SU-DHL-6 (cell line): ENCODE results near the gene ITGAV.
"Not testable (repeated sequence)": the region's sequence is repeated elsewhere in the genome, so short reads cannot be mapped to it uniquely, and the experiment has no call there.

ENCODE experiments used
- H2AFZ ChIP-seq: fragments of 200-600 bp; sonication (generic); 2 replicates; pipeline ENCODE4 v1.6.1; 2014; ENCODE audit warnings: low read depth, mild to moderate bottlenecking, moderate library complexity, mixed read lengths, antibody characterized with exemption, low read length; ENCODE audit not compliant: severe bottlenecking
- H3F3A ChIP-seq: fragments of 200-600 bp; shearing (Covaris generic); 2 replicates; pipeline ENCODE4 v1.6.0; 2016; ENCODE audit warnings: antibody characterized with exemption, mild to moderate bottlenecking; ENCODE audit not compliant: insufficient read depth
- H3K27ac ChIP-seq: fragments of 200-600 bp; sonication (generic); 2 replicates; pipeline ENCODE4 v1.5.1; 2016; ENCODE audit warnings: low read depth, mild to moderate bottlenecking, low read length, moderate library complexity, mixed read lengths
- H3K27me3 ChIP-seq: fragments of 200-600 bp; sonication (generic), shearing (Covaris generic); 2 replicates; pipeline ENCODE4 v1.6.0; 2014; ENCODE audit warnings: mild to moderate bottlenecking, low read length
- H3K36me3 ChIP-seq: fragments of 200-600 bp; sonication (generic); 2 replicates; pipeline ENCODE4 v1.6.1; 2014; ENCODE audit warnings: mild to moderate bottlenecking, low read length, mixed read lengths
- H3K4me2 ChIP-seq: fragments of 300-600, 200-600 bp; shearing (Covaris generic), sonication (generic); 2 replicates; pipeline ENCODE4 v1.6.0; 2014; ENCODE audit warnings: low read length, low read depth, mild to moderate bottlenecking; ENCODE audit not compliant: poor library complexity, severe bottlenecking
- H3K4me3 ChIP-seq: fragments of 200-600 bp; sonication (generic); 2 replicates; pipeline ENCODE4 v1.5.1; 2014; ENCODE audit warnings: antibody characterized with exemption, low read length, mild to moderate bottlenecking, mixed read lengths; ENCODE audit not compliant: insufficient read depth, poor library complexity, severe bottlenecking
- H3K79me2 ChIP-seq: fragments of 200-600 bp; sonication (generic); 2 replicates; pipeline ENCODE4 v1.6.1; 2014; ENCODE audit warnings: mild to moderate bottlenecking, low read length, moderate library complexity; ENCODE audit not compliant: insufficient read depth
- H3K9ac ChIP-seq: fragments of 200-600 bp; sonication (generic); 2 replicates; pipeline ENCODE4 v1.7.0; 2014; ENCODE audit warnings: mild to moderate bottlenecking, low read length
- H3K9me2 ChIP-seq: fragments of 200-600 bp; sonication (generic); replicated peaks from 2 replicates; pipeline ENCODE4 v1.6.1; 2014; ENCODE audit warnings: low read length; ENCODE audit not compliant: insufficient read depth
- H3K9me3 ChIP-seq: fragments of 200-600 bp; sonication (generic); 2 replicates; pipeline ENCODE4 v1.6.1; 2014; ENCODE audit warnings: low read length, mixed read lengths; ENCODE audit not compliant: insufficient read depth
- H4K20me1 ChIP-seq: fragments of 200-600 bp; sonication (generic); 2 replicates; pipeline ENCODE4 v1.6.1; 2014; ENCODE audit warnings: low read depth, mild to moderate bottlenecking, antibody characterized with exemption, low read length, moderate library complexity, mixed read lengths
- CTCF ChIP-seq: fragments of 200-600 bp; sonication (generic); IDR thresholded peaks from one replicate; pipeline ENCODE4 v1.5.1; 2017; ENCODE audit warnings: antibody characterized with exemption, mild to moderate bottlenecking, low read length, moderate library complexity; ENCODE audit not compliant: insufficient read depth, poor library complexity, severe bottlenecking
- EZH2phosphoT487 ChIP-seq: fragments of 200-600 bp; sonication (generic), shearing (Covaris generic); conservative IDR thresholded peaks from 2 replicates; pipeline ENCODE4 v1.6.1; 2018; ENCODE audit warnings: mild to moderate bottlenecking, antibody characterized with exemption, low read length, moderate library complexity, mixed read lengths

The ITGAV gene

GRCh38 chr2:186560254-186560653, 29.6 kb upstream of the ITGAV start:
- Histone ChIP-seq H3K36me3 (no peaks in the 10 kb centered on the region), H4K20me1 (no peaks in the 10 kb centered on the region), H3K27me3 (no peaks in the 10 kb centered on the region), H3K9me2 (no peaks in the 10 kb centered on the region; the same call in 1 of the 2 replicates), H3K9me3 (no peaks in the 10 kb centered on the region), H3F3A (no peaks in the 10 kb centered on the region), H3K27ac (no peak overlapping the region), H3K9ac (no peak overlapping the region), H2AFZ (no peak overlapping the region), H3K79me2 (no peaks in the 10 kb centered on the region), H3K4me3 (no peak overlapping the region), H3K4me2 (no peak overlapping the region)
- TF ChIP-seq EZH2phosphoT487 (no peak), CTCF (no peak)

GRCh38 chr2:186561467-186562208, 28.2 kb upstream of the ITGAV start:
- H3K79me2 ChIP-seq, result no peaks in the 10 kb centered on the region
- no peak overlapping the region for H3K4me3 ChIP-seq
- H4K20me1 ChIP-seq, result no peaks in the 10 kb centered on the region
- H3K27ac ChIP-seq, result no peak overlapping the region
- H3K9me2 ChIP-seq, result no peaks in the 10 kb centered on the region; the same call in 1 of the 2 replicates
- H3K4me2 ChIP-seq, result no peak overlapping the region
- H3K9me3 ChIP-seq, result no peaks in the 10 kb centered on the region
- H3K9ac ChIP-seq, result no peak overlapping the region
- no peak overlapping the region for H2AFZ ChIP-seq
- no peaks in the 10 kb centered on the region for H3K36me3 ChIP-seq
- no peaks in the 10 kb centered on the region for H3F3A ChIP-seq
- no peaks in the 10 kb centered on the region for H3K27me3 ChIP-seq
- TF ChIP-seq EZH2phosphoT487, result no peak
- TF ChIP-seq CTCF, result no peak

GRCh38 chr2:186562209-186562578, 27.7 kb upstream of the ITGAV start:
- H3K36me3 ChIP-seq, result no peaks in the 10 kb centered on the region
- H3K9me3 ChIP-seq, result no peaks in the 10 kb centered on the region
- no peak overlapping the region for H3K4me3 ChIP-seq
- no peak overlapping the region for H3K9ac ChIP-seq
- no peak overlapping the region for H2AFZ ChIP-seq
- TF ChIP-seq CTCF, result no peak
- TF ChIP-seq EZH2phosphoT487, result no peak
- no peaks in the 10 kb centered on the region for H3F3A ChIP-seq
- H3K9me2 ChIP-seq, result no peaks in the 10 kb centered on the region; the same call in 1 of the 2 replicates
- H3K4me2 ChIP-seq, result no peak overlapping the region
- H3K27me3 ChIP-seq, result no peaks in the 10 kb centered on the region
- H3K79me2 ChIP-seq, result no peaks in the 10 kb centered on the region
- H3K27ac ChIP-seq, result no peak overlapping the region
- no peaks in the 10 kb centered on the region for H4K20me1 ChIP-seq

GRCh38 chr2:186568600-186568999, 21.3 kb upstream of the ITGAV start:
- H2AFZ ChIP-seq, result not testable (repeated sequence)

GRCh38 chr2:186569127-186569526, 20.7 kb upstream of the ITGAV start:
- H3K9ac ChIP-seq, H3K4me2 ChIP-seq, H2AFZ ChIP-seq, H3K4me3 ChIP-seq, H3K9me2 ChIP-seq, H3K79me2 ChIP-seq, H3K36me3 ChIP-seq, H3K27ac ChIP-seq, H3K9me3 ChIP-seq, H4K20me1 ChIP-seq, H3K27me3 ChIP-seq, H3F3A ChIP-seq: not testable (repeated sequence)

More at GRCh38 chr2:186568600-186568999, 21.3 kb upstream of the ITGAV start:
- H3K79me2 ChIP-seq, H3K27me3 ChIP-seq, H4K20me1 ChIP-seq, H3K4me2 ChIP-seq, H3K9ac ChIP-seq, H3K9me2 ChIP-seq, H3K9me3 ChIP-seq, H3K27ac ChIP-seq, H3K4me3 ChIP-seq, H3F3A ChIP-seq, H3K36me3 ChIP-seq: not testable (repeated sequence)
